ENCODE measurements around the gene FAM78B. TPM values are rescaled to one million over a fixed set of nuclear protein-coding genes. Genes with fewer than 3 reads are reported as not detected.
A peak's percentile ranks its signal among the peaks of the same experiment; 100 is the strongest.

The FAM78B gene
- total RNA-seq, 1 experiment from 2014 or later = 1.1 TPM

DNA sequence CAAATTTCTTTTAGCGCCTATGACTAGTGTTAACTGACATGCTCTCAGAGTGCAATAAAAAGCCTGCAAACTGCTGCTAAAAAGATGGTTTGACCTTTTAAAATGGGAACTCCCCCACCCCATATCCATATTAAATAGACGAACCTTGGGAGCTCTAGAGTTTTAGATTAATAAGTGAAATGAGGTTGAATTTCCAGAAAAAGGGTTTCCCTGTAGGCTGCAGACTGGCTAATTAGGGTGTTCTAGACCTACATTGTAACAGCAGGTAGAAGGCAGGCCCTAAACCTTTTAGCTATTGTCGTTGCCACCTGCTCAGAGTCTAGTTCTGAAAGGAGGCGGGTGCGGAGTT, 2.2 kb downstream of the FAM78B start:
- no peaks in the 10 kb centered on the region for H3K9me3 Mint-ChIP-seq (ENCODE audit: unreplicated experiment)
- intact Hi-C loops (cut with micrococcal nuclease) = loop anchor here (10.0 kb wide), 1 partner anchor 240 kb away; no protein-coding TSS in a partner anchor
- POLR2A ChIA-PET = no interaction called here
- H3K4me1 Mint-ChIP-seq (ENCODE audit: insufficient read depth, unreplicated experiment) = peaks cover 17% of the 10 kb centered on the region
- BruUV-seq (replicated peaks) = no TSS peak
- no peak overlapping the region for H3K27ac Mint-ChIP-seq (ENCODE audit: low read depth, unreplicated experiment)
- DNase-seq (ENCODE audit: unreplicated experiment) = no peak
- CTCF ChIA-PET = interaction anchor here (0.6 to 1.1 kb wide), 9 partner anchors 14 to 808 kb away, joined by 3 to 4 read pairs (median 3); no protein-coding TSS in a partner anchor
- H3K36me3 Mint-ChIP-seq (ENCODE audit: insufficient read depth, unreplicated experiment) = no peaks in the 10 kb centered on the region
- H3K27me3 Mint-ChIP-seq (ENCODE audit: insufficient read depth, unreplicated experiment) = peaks cover 38% of the 10 kb centered on the region
- TF ChIP-seq, protein P1, sequence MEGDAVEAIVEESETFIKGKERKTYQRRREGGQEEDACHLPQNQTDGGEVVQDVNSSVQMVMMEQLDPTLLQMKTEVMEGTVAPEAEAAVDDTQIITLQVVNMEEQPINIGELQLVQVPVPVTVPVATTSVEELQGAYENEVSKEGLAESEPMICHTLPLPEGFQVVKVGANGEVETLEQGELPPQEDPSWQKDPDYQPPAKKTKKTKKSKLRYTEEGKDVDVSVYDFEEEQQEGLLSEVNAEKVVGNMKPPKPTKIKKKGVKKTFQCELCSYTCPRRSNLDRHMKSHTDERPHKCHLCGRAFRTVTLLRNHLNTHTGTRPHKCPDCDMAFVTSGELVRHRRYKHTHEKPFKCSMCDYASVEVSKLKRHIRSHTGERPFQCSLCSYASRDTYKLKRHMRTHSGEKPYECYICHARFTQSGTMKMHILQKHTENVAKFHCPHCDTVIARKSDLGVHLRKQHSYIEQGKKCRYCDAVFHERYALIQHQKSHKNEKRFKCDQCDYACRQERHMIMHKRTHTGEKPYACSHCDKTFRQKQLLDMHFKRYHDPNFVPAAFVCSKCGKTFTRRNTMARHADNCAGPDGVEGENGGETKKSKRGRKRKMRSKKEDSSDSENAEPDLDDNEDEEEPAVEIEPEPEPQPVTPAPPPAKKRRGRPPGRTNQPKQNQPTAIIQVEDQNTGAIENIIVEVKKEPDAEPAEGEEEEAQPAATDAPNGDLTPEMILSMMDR (IDR thresholded peaks at IDR 0.05; ENCODE audit: unreplicated experiment) = no peak
- peak overlapping the region; percentile 72 for H3K4me3 Mint-ChIP-seq (ENCODE audit: unreplicated experiment)

DNA sequence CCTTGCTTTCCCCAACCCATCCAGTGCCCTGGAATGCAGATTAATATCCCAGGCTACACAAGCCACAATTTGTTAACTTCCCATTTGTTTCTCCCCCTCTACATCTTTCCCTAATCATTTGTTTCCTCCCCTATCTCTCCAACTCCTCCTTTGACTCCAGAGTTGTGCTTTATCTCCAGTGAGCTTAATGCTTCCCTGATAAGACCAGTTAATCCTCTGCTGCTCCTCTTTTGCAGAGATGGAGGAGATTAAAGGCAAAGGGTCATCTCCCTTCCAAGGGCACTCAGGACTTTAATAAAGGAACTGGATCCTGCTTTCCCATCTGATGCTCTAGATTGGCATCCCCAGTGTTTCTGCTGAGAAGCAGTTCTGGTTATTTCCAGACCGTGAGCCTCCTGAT, 7.1 kb downstream of the FAM78B start:
- Mint-ChIP-seq H3K4me3 (ENCODE audit: unreplicated experiment) (no peak overlapping the region), H3K36me3 (ENCODE audit: insufficient read depth, unreplicated experiment) (no peaks in the 10 kb centered on the region), H3K4me1 (ENCODE audit: insufficient read depth, unreplicated experiment) (no peaks in the 10 kb centered on the region), H3K27me3 (ENCODE audit: insufficient read depth, unreplicated experiment) (peaks cover 27% of the 10 kb centered on the region), H3K9me3 (ENCODE audit: unreplicated experiment) (no peaks in the 10 kb centered on the region), H3K27ac (ENCODE audit: low read depth, unreplicated experiment) (no peak overlapping the region)
- no peak for DNase-seq (ENCODE audit: unreplicated experiment)
- CTCF ChIA-PET = no interaction called here
- intact Hi-C loops (cut with micrococcal nuclease) = loop anchor here (10.0 kb wide), 1 partner anchor 235 kb away; no protein-coding TSS in a partner anchor
- POLR2A ChIA-PET = no interaction called here
- TF ChIP-seq, protein P1 (IDR thresholded peaks at IDR 0.05; ENCODE audit: unreplicated experiment) = no peak
- BruUV-seq (replicated peaks) = no TSS peak

DNA sequence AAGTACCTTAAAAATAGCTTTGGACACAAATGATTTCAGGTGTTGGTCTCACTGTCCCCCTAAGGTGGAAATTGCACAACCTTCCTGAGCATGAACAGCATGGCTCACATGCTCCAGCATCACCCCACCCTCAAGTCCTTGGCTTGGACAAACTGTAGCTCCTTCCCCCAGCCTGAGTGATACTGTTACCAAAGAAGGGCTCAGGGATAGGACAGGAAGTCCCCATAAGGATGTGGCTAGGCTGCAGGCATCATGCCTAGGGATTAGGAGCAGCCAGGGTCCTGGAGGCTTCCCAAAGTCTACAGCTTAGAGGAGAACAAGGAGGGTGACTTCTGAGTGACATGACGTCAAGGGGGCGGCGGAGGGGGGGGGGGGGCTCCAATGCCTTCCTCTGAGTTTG, 10.1 kb downstream of the FAM78B start:
- ChIA-PET POLR2A (no interaction called here), CTCF (interaction anchor here (0.8 to 1.4 kb wide), 2 partner anchors 13 to 1040 kb away, joined by 3 to 4 read pairs; no protein-coding TSS in a partner anchor)
- no TSS peak for BruUV-seq (replicated peaks)
- Mint-ChIP-seq H3K27ac (ENCODE audit: low read depth, unreplicated experiment) (no peak overlapping the region), H3K36me3 (ENCODE audit: insufficient read depth, unreplicated experiment) (no peaks in the 10 kb centered on the region), H3K27me3 (ENCODE audit: insufficient read depth, unreplicated experiment) (peaks cover 10% of the 10 kb centered on the region), H3K9me3 (ENCODE audit: unreplicated experiment) (no peaks in the 10 kb centered on the region), H3K4me3 (ENCODE audit: unreplicated experiment) (no peak overlapping the region), H3K4me1 (ENCODE audit: insufficient read depth, unreplicated experiment) (no peaks in the 10 kb centered on the region)
- TF ChIP-seq, protein P1 (IDR thresholded peaks at IDR 0.05; ENCODE audit: unreplicated experiment) = no peak
- intact Hi-C loops (cut with micrococcal nuclease) = no loop called here
- DNase-seq (ENCODE audit: unreplicated experiment) = no peak

DNA sequence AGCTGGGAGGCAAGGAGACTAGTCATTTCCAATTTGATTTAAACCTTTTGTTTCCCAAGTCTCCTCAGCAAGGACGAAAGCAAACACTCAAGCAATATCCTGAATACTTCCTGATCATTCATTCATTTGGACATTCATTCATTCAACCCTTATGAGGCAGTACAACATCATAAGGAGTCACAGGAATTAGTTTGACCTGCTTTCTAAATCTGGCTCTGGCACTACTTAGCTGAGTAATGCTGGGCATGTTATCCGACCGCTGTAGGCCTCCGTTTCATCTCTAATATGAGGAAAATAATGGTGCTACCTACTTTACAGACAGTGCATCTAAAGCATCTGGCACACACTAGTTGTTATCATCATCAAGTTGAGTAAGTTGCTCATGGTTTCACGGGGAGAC, 11.7 kb downstream of the FAM78B start:
- DNase-seq (ENCODE audit: unreplicated experiment) = no peak
- H3K36me3 Mint-ChIP-seq (ENCODE audit: insufficient read depth, unreplicated experiment) = no peaks in the 10 kb centered on the region
- H3K4me1 Mint-ChIP-seq (ENCODE audit: insufficient read depth, unreplicated experiment) = no peaks in the 10 kb centered on the region
- ChIA-PET POLR2A (interaction anchor here (1.0 kb wide), 1 partner anchor 9 kb away, joined by 3 read pairs; no protein-coding TSS in a partner anchor), CTCF (interaction anchor here (0.6 to 1.4 kb wide), 4 partner anchors 9 to 704 kb away, joined by 3 to 4 read pairs (median 4); no protein-coding TSS in a partner anchor)
- no peak overlapping the region for H3K4me3 Mint-ChIP-seq (ENCODE audit: unreplicated experiment)
- H3K9me3 Mint-ChIP-seq (ENCODE audit: unreplicated experiment) = no peaks in the 10 kb centered on the region
- TF ChIP-seq, protein P1 (IDR thresholded peaks at IDR 0.05; ENCODE audit: unreplicated experiment) = no peak
- no peaks in the 10 kb centered on the region for H3K27me3 Mint-ChIP-seq (ENCODE audit: insufficient read depth, unreplicated experiment)
- no TSS peak for BruUV-seq (replicated peaks)
- intact Hi-C loops (cut with micrococcal nuclease) = no loop called here
- no peak overlapping the region for H3K27ac Mint-ChIP-seq (ENCODE audit: low read depth, unreplicated experiment)
